Spleen (tissue), 11 donors: ENCODE results near the gene DNAAF2. TPM values are rescaled to one million over a fixed set of nuclear protein-coding genes. Genes with fewer than 3 reads are reported as not detected.
A peak's percentile ranks its signal among the peaks of the same experiment; 100 is the strongest.
"Not testable (repeated sequence)": the region's sequence is repeated elsewhere in the genome, so short reads cannot be mapped to it uniquely, and the experiment has no call there.

Experiments used
- DNase-seq: peaks from one replicate; pipeline ENCODE4 v3.0.0-alpha.2; 2020
- H3K27ac ChIP-seq, 8 donors: fragments of 200-600 bp; sonication (generic) in 7 of 8; 1 replicate in 4 of 8; 2 replicates in 4 of 8; pipeline versions ENCODE4 v1.5.0 to v1.8.0; 2016 to 2021; ENCODE audit warnings: inconsistent platforms in 4 of 8, mild to moderate bottlenecking in 4 of 8, moderate library complexity in 1 of 8
- H3K27me3 ChIP-seq, 7 donors: fragments of 200-600 bp; sonication (generic) in 6 of 7; replicated peaks in 1 of 7; 1 replicate in 4 of 7; 2 replicates in 3 of 7; pipeline versions ENCODE4 v1.5.0 to v1.8.0; 2016 to 2021; ENCODE audit warnings: inconsistent platforms in 3 of 7, mild to moderate bottlenecking in 1 of 7
- H3K36me3 ChIP-seq, 6 donors: fragments of 200-600 bp; sonication (generic) in 5 of 6; 1 replicate in 4 of 6; 2 replicates in 2 of 6; pipeline versions ENCODE4 v1.5.0 to v1.8.0; 2016 to 2021; ENCODE audit warnings: inconsistent platforms in 2 of 6
- H3K4me1 ChIP-seq, 6 donors: fragments of 200-600 bp; sonication (generic) in 5 of 6; 1 replicate in 3 of 6; 2 replicates in 3 of 6; pipeline versions ENCODE4 v1.5.0 to v1.8.0; 2016 to 2021; ENCODE audit warnings: inconsistent platforms in 3 of 6
- H3K4me3 ChIP-seq, 8 donors: fragments of 200-600 bp; sonication (generic) in 7 of 8; 1 replicate in 4 of 8; 2 replicates in 4 of 8; pipeline versions ENCODE4 v1.5.0 to v1.8.0; 2016 to 2021; ENCODE audit warnings: inconsistent platforms in 4 of 8, mild to moderate bottlenecking in 4 of 8, moderate library complexity in 2 of 8
- H3K9me3 ChIP-seq, 8 donors: fragments of 200-600 bp; sonication (generic) in 7 of 8; 1 replicate in 4 of 8; 2 replicates in 4 of 8; pipeline versions ENCODE4 v1.5.0 to v1.8.0; 2016 to 2021; ENCODE audit warnings: inconsistent platforms in 4 of 8
- POLR2A ChIP-seq, 3 donors: fragments of 450-650 bp; IDR thresholded peaks; one replicate each; pipeline ENCODE4 v1.5.1; 2017; ENCODE audit warnings: antibody characterized with exemption in 3 of 3, mild to moderate bottlenecking in 1 of 3
- POLR2AphosphoS5 ChIP-seq, 3 donors: sonication (generic); formaldehyde crosslinking; IDR thresholded peaks; one replicate each; pipeline ENCODE4 v1.5.1; 2017; ENCODE audit warnings: antibody characterized with exemption in 3 of 3
- WGBS, 5 donors: extraction: QIAGEN DNeasy Blood & Tissue Kit in 3 of 5; methylation state at CpG; one replicate each; pipeline versions ENCODE4 v1.1.5 to v1.1.7; 2013 to 2018; 5-methylcytosine and 5-hydroxymethylcytosine counted together
- intact Hi-C: fragments of 100-400 bp; cut with DNase I; formaldehyde crosslinking; loops from one replicate; pipeline ENCODE4 v1.15.0; 2023; ENCODE audit warnings: low total_unique reads
- polyA plus RNA-seq, 3 donors: library from polyadenylated mRNA; stranded (reverse); fragments of 200-250 nt; gene quantifications; one replicate each; pipeline ENCODE4 v1.2.1, GENCODE V29; 2013
- total RNA-seq, 7 donors: library from RNA; depleted of rRNA in 3 of 7; stranded (reverse); fragments of >200 nt in 3 of 7; fragmentation: NEBNext Ultra II Directional in 4 of 7; extraction: Animal tissue kit (Norgen Biotek cat#: 25700) in 4 of 7; gene quantifications; one replicate each; pipeline versions ENCODE4 v1.1.0 to v1.2.1, GENCODE V29; 2016 to 2021
- TF ChIP-seq, protein P1 (sequence below), 11 experiments: fragments of 200-600 bp in 7 of 11; fragments of 450-650 bp in 4 of 11; sonication (generic) in 4 of 11; IDR thresholded peaks in 8 of 11; conservative IDR thresholded peaks in 3 of 11; 1 replicate in 7 of 11; 2 replicates in 4 of 11; pipeline versions ENCODE4 v1.4.0 to v1.8.0; 2016 to 2021; ENCODE audit warnings: antibody characterized with exemption in 11 of 11, inconsistent platforms in 4 of 11, mild to moderate bottlenecking in 1 of 11
- donor health status: healthy with polysubstance abuse.
- donor health status: DM: no; HTN: no; CAD: no; lungs with moderate emphysema.
- donor health status: DM: no; HTN: no; CAD: no.
- donor health status: Bipolar disorder and iron deficiency.
- donor health status: healthy.
- donor health status: DM: no; HTN: no; CAD: no.
- donor health status: DM: yes; HTN: yes; CAD: no.

The DNAAF2 gene
- total and polyA plus RNA-seq, 10 donors, result 3.9 to 10.1 (median 6.5) TPM

DNA sequence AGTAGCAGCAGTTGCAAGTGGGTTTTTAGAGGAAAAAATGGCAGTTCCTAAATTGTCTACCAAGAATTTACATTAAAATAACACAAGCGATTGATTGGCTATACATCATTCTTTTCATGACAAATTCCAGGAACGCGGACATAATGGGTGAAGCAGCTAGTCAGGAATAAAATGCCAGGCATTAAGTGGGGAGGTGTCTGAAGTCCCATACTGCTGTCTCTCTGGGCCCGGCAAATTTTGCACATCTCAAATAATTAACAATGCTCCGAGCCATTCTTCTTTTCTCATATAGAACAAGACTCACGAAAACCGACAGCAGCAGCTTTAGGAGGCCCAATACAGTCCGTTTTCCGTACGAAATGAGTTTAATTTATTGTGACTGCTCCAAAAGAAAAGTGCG, 15.3 kb downstream of the DNAAF2 start:
- TF ChIP-seq POLR2AphosphoS5 (IDR thresholded peaks at IDR 0.05), result no peak
- TF ChIP-seq, protein P1, sequence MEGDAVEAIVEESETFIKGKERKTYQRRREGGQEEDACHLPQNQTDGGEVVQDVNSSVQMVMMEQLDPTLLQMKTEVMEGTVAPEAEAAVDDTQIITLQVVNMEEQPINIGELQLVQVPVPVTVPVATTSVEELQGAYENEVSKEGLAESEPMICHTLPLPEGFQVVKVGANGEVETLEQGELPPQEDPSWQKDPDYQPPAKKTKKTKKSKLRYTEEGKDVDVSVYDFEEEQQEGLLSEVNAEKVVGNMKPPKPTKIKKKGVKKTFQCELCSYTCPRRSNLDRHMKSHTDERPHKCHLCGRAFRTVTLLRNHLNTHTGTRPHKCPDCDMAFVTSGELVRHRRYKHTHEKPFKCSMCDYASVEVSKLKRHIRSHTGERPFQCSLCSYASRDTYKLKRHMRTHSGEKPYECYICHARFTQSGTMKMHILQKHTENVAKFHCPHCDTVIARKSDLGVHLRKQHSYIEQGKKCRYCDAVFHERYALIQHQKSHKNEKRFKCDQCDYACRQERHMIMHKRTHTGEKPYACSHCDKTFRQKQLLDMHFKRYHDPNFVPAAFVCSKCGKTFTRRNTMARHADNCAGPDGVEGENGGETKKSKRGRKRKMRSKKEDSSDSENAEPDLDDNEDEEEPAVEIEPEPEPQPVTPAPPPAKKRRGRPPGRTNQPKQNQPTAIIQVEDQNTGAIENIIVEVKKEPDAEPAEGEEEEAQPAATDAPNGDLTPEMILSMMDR (IDR thresholded peaks at IDR 0.05 in 8 of 11, conservative IDR thresholded peaks at IDR 0.05 in 3 of 11), result no peak
- no peak for TF ChIP-seq POLR2A (IDR thresholded peaks at IDR 0.05)
- DNase-seq, result no peak
- no peaks in the 10 kb centered on the region for H3K27me3 ChIP-seq
- no peaks in the 10 kb centered on the region for H3K9me3 ChIP-seq
- H3K4me3 ChIP-seq, result peak overlapping the region; percentile 82 to 98 (median 88)
- intact Hi-C loops, result loop anchor here (10.0 kb wide), 1 partner anchor 215 kb away; no protein-coding TSS in a partner anchor
- H3K36me3 ChIP-seq, result peaks cover 0 to 44% (median 15%) of the 10 kb centered on the region in 6 donors
- peaks cover 39 to 74% (median 62%) of the 10 kb centered on the region in 6 donors for H3K4me1 ChIP-seq
- H3K27ac ChIP-seq, result peak overlapping the region; percentile 86 to 98 (median 97)
- WGBS, 5 donors, result 0 to 3% (median 2%) methylated on average over 11 of the region's 11 CpGs

DNA sequence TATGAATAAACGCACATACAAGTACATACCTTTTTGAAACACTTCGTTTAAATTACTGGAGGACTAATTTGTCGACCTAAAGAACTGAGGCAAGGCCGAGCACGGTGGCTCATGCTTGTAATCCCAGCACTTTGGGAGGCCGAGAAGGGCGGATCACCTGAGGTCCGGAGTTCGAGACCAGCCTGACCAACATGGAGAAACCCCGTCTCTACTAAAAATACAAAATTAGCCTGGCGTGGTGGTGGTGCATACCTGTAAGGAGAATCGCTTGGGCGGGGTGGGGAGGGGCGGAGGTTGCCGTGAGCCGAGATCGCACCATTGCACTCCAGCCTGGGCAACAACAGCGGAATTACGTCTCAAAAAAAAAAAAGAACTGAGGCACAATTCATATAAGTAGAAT, 15.8 kb downstream of the DNAAF2 start:
- H3K9me3 ChIP-seq, H3K27me3 ChIP-seq, intact Hi-C loops, DNase-seq: not testable (repeated sequence)
- peaks cover 36 to 69% (median 58%) of the 10 kb centered on the region in 6 donors for H3K4me1 ChIP-seq
- H3K36me3 ChIP-seq, result peaks cover 0 to 48% (median 15%) of the 10 kb centered on the region in 6 donors
- 60 to 79% (median 73%) methylated on average over 19 of the region's 19 CpGs for WGBS, 5 donors
- H3K27ac ChIP-seq, result peak overlapping the region in 6 of 8 donors; percentile 94 to 98 (median 97)
- H3K4me3 ChIP-seq, result peak overlapping the region; percentile 82 to 98 (median 88)

DNA sequence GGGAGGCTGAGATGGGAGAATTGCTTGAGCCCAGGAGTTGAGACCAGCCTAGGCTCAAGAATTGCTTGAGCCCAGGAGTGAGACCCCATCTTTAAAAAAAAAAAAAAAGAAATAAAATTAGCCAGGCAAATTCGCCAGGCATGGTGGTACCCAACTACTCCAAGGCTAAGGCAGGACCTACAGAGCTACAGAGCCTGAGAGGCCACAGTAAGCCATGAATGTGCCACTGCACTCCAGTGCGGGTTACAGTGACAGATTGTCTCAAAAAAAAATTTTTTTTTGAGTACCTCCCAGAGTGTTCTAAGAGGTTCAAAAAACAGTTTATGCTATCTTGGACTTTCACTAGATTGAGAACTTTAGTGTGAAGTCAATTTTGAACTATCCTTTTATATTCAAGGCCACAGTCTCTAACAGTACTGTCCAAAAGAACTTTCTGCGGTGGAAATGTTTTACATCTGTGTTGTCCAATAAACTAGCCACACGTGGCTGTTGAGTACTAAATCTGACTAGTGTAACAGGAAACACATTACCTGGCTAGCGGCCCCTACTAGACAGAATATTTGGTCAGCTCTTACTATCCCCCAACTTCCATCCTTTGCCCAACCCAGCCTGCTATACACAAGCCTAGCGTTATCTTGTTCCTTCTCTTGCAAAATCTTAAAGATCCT, 17.1 kb downstream of the DNAAF2 start:
- intact Hi-C loops, result no loop called here
- Histone ChIP-seq H3K9me3 (no peaks in the 10 kb centered on the region), H3K27me3 (no peaks in the 10 kb centered on the region), H3K36me3 (peaks cover 0 to 56% (median 15%) of the 10 kb centered on the region in 6 donors), H3K4me3 (no peak overlapping the region), H3K27ac (no peak overlapping the region), H3K4me1 (peaks cover 23 to 56% (median 45%) of the 10 kb centered on the region in 6 donors)
- 71 to 88% (median 77%) methylated on average over 6 of the region's 6 CpGs for WGBS, 5 donors
- DNase-seq, result no peak
- TF ChIP-seq, protein P1 (IDR thresholded peaks at IDR 0.05 in 8 of 11, conservative IDR thresholded peaks at IDR 0.05 in 3 of 11), result no peak
- TF ChIP-seq POLR2AphosphoS5 (IDR thresholded peaks at IDR 0.05), result no peak
- no peak for TF ChIP-seq POLR2A (IDR thresholded peaks at IDR 0.05)

DNA sequence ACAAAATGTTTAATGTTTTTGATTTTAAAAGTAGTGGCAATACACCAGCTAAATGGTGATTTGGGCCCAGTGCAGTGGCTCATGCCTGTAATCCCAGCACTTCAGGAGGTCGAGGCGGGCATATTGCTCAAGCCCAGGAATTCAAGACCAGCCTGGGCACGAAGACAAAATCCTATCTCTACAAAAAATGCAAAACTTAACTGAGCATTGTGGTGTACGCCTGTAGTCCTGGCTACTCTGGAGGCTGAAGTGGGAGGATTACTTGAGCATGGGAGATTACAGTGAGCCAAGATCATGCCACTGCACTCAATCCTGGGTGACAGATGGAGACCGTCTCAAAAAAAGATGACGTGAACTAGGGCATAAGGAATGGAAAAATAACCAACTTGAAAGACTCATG, 19.3 kb downstream of the DNAAF2 start:
- Histone ChIP-seq H3K27me3 (no peaks in the 10 kb centered on the region), H3K27ac (peak overlapping the region in 1 of 8 donors; percentile 16), H3K9me3 (no peaks in the 10 kb centered on the region), H3K4me3 (no peak overlapping the region), H3K36me3 (peaks cover 0 to 64% (median 15%) of the 10 kb centered on the region in 6 donors), H3K4me1 (peaks cover 9 to 36% (median 26%) of the 10 kb centered on the region in 6 donors)
- TF ChIP-seq, protein P1 (IDR thresholded peaks at IDR 0.05 in 8 of 11, conservative IDR thresholded peaks at IDR 0.05 in 3 of 11), result no peak
- TF ChIP-seq POLR2AphosphoS5 (IDR thresholded peaks at IDR 0.05) (no peak), POLR2A (IDR thresholded peaks at IDR 0.05) (no peak)
- WGBS, 5 donors, result 82 to 90% (median 84%) methylated on average over 6 of the region's 6 CpGs
- DNase-seq, result no peak
- intact Hi-C loops, result no loop called here
